MM.1S (cell line): Measurements from ENCODE around the gene VAMP1.
"Not testable (repeated sequence)": the region's sequence is repeated elsewhere in the genome, so short reads cannot be mapped to it uniquely, and the experiment has no call there.

Experiments used
- DNase-seq: peaks from one replicate; pipeline ENCODE4 v3.0.0-alpha.2; 2015
- H2AFZ ChIP-seq: fragments of 300-600 bp; sonication (generic); 2 replicates; pipeline ENCODE4 v1.6.0; 2016; ENCODE audit warnings: antibody characterized with exemption, low read length
- H3F3A ChIP-seq: fragments of 300-600 bp; sonication (generic); 2 replicates; pipeline ENCODE4 v1.6.1; 2016; ENCODE audit warnings: mild to moderate bottlenecking, antibody characterized with exemption, low read length, moderate library complexity, mixed read lengths; ENCODE audit not compliant: insufficient read depth
- H3K27ac ChIP-seq: fragments of 300-600 bp; sonication (generic); 2 replicates; pipeline ENCODE4 v1.5.1; 2016; ENCODE audit warnings: mild to moderate bottlenecking, low read length
- H3K27me3 ChIP-seq: fragments of 300-600 bp; sonication (generic); replicated peaks from 2 replicates; pipeline ENCODE4 v1.6.0; 2016; ENCODE audit warnings: low read length; ENCODE audit not compliant: insufficient read depth
- H3K36me3 ChIP-seq: fragments of 300-600 bp; sonication (generic); replicated peaks from 2 replicates; pipeline ENCODE4 v1.6.1; 2016; ENCODE audit warnings: mild to moderate bottlenecking, low read length, mixed read lengths; ENCODE audit not compliant: insufficient read depth
- H3K4me1 ChIP-seq: fragments of 300-600 bp; sonication (generic); 2 replicates; pipeline ENCODE4 v1.6.1; 2016; ENCODE audit warnings: low read length, mixed read lengths
- H3K4me2 ChIP-seq: fragments of 300-600 bp; sonication (generic); 2 replicates; pipeline ENCODE4 v1.6.0; 2016; ENCODE audit warnings: low read depth, low read length
- H3K4me3 ChIP-seq: fragments of 300-600 bp; sonication (generic); 2 replicates; pipeline ENCODE4 v1.5.1; 2016; ENCODE audit warnings: low read length, mixed read lengths
- H3K79me2 ChIP-seq: fragments of 300-600 bp; sonication (generic); 2 replicates; pipeline ENCODE4 v1.6.1; 2016; ENCODE audit warnings: mixed run types, low read length, mixed read lengths
- H3K9ac ChIP-seq: fragments of 300-600 bp; sonication (generic); 2 replicates; pipeline ENCODE4 v1.6.1; 2016; ENCODE audit warnings: low read length, mixed read lengths
- H3K9me2 ChIP-seq: fragments of 300-600 bp; sonication (generic); replicated peaks from 2 replicates; pipeline ENCODE4 v1.6.1; 2016; ENCODE audit warnings: mild to moderate bottlenecking, low read length, mixed read lengths; ENCODE audit not compliant: insufficient read depth
- H3K9me3 ChIP-seq: fragments of 300-600 bp; sonication (generic); replicated peaks from 2 replicates; pipeline ENCODE4 v1.6.1; 2016; ENCODE audit warnings: mild to moderate bottlenecking, low read length, mixed read lengths; ENCODE audit not compliant: insufficient read depth
- H4K20me1 ChIP-seq: fragments of 300-600 bp; sonication (generic); 2 replicates; pipeline ENCODE4 v1.6.1; 2016; ENCODE audit warnings: mild to moderate bottlenecking, low read length, moderate library complexity, mixed read lengths; ENCODE audit not compliant: insufficient read depth
- CTCF ChIP-seq: fragments of 300-600 bp; sonication (generic); IDR thresholded peaks from 2 replicates; pipeline ENCODE4 v1.5.1; 2016; ENCODE audit warnings: antibody characterized with exemption, low read length, mixed read lengths
- EZH2 ChIP-seq: fragments of 300-600 bp; sonication (generic); optimal IDR thresholded peaks from 2 replicates; pipeline ENCODE3; 2017; ENCODE audit warnings: low read depth, mild to moderate bottlenecking, antibody characterized with exemption, low read length, mixed read lengths
- EZH2phosphoT487 ChIP-seq: fragments of 300-600 bp; sonication (generic); IDR thresholded peaks from 2 replicates; pipeline ENCODE4 v1.6.1; 2018; ENCODE audit warnings: antibody characterized with exemption, low read length

Gene VAMP1

GRCh38 chr12:6428326-6428725 is 42.2 kb downstream of the VAMP1 start:
- no peaks in the 10 kb centered on the region for H3K79me2 ChIP-seq
- H3K4me2 ChIP-seq: no peak overlapping the region
- H2AFZ ChIP-seq: no peak overlapping the region
- H3K9me2 ChIP-seq: no peaks in the 10 kb centered on the region
- no peaks in the 10 kb centered on the region for H3K36me3 ChIP-seq
- no peaks in the 10 kb centered on the region for H3K27me3 ChIP-seq
- TF ChIP-seq EZH2 (no peak), CTCF (no peak), EZH2phosphoT487 (no peak)
- H3K27ac ChIP-seq: no peak overlapping the region
- no peaks in the 10 kb centered on the region for H3F3A ChIP-seq
- no peak overlapping the region for H3K4me3 ChIP-seq
- no peak for DNase-seq
- H3K4me1 ChIP-seq: peaks cover 7% of the 10 kb centered on the region
- no peaks in the 10 kb centered on the region for H3K9me3 ChIP-seq
- no peaks in the 10 kb centered on the region for H4K20me1 ChIP-seq
- no peak overlapping the region for H3K9ac ChIP-seq

- DNase-seq, H2AFZ ChIP-seq, H3K4me3 ChIP-seq, H3K9me3 ChIP-seq, H3K4me2 ChIP-seq, H3K27me3 ChIP-seq, H3K9me2 ChIP-seq, H3K36me3 ChIP-seq, H3F3A ChIP-seq, H4K20me1 ChIP-seq, H3K79me2 ChIP-seq, H3K4me1 ChIP-seq: not testable (repeated sequence)
- Histone ChIP-seq H3K9ac (peak overlapping the region; percentile 2; the same call in 1 of the 2 replicates), H3K27ac (peak overlapping the region; percentile 60; the same call in 1 of the 2 replicates)
Measured at GRCh38 chr12:6427796-6428195, 42.7 kb downstream of the VAMP1 start.

GRCh38 chr12:6426882-6427671 is 43.4 kb downstream of the VAMP1 start:
- H2AFZ ChIP-seq: peak overlapping the region; percentile 40
- TF ChIP-seq CTCF: no peak
- no peak for TF ChIP-seq EZH2phosphoT487
- TF ChIP-seq EZH2: no peak
- H4K20me1 ChIP-seq: no peaks in the 10 kb centered on the region
- no peaks in the 10 kb centered on the region for H3K36me3 ChIP-seq
- H3K27ac ChIP-seq: peak overlapping the region; percentile 60
- H3K9me3 ChIP-seq: no peaks in the 10 kb centered on the region
- 0 out of 2 replicates have a peak overlapping the region, but pooled peaks have one; percentile 12 for H3K4me2 ChIP-seq
- no peaks in the 10 kb centered on the region for H3K9me2 ChIP-seq
- H3K9ac ChIP-seq: peak overlapping the region; percentile 2; the same call in 1 of the 2 replicates
- no peaks in the 10 kb centered on the region for H3K79me2 ChIP-seq
- DNase-seq: peak; percentile 58
- H3K4me1 ChIP-seq: peaks cover 9% of the 10 kb centered on the region
- H3K4me3 ChIP-seq: no peak overlapping the region
- H3F3A ChIP-seq: no peaks in the 10 kb centered on the region
- no peaks in the 10 kb centered on the region for H3K27me3 ChIP-seq
